SK-N-SH treated with all-trans-retinoic acid at 6 μM for 48 hours (cell line): Measurements from ENCODE around the gene SLC12A7.

ENCODE experiments used
- ARNTL ChIP-seq: fragments of 450-650 bp; formaldehyde crosslinking; IDR thresholded peaks from 2 replicates; pipeline ENCODE4 v1.5.0; 2020; ENCODE audit warnings: low read depth, mild to moderate bottlenecking, moderate library complexity, borderline replicate concordance
- CSRNP3 ChIP-seq: fragments of 250-450 bp; sonication (Bioruptor Pico); IDR thresholded peaks from 2 replicates; pipeline ENCODE4 v1.5.1; 2021; ENCODE audit warnings: mild to moderate bottlenecking, moderate library complexity
- ESRRG ChIP-seq: fragments of 250-450 bp; sonication (Bioruptor Pico); IDR thresholded peaks from 2 replicates; pipeline ENCODE4 v1.6.1; 2021; ENCODE audit warnings: mild to moderate bottlenecking
- OSR1 ChIP-seq: fragments of 250-450 bp; sonication (Bioruptor Pico); IDR thresholded peaks from 2 replicates; pipeline ENCODE4 v1.8.0; 2022; ENCODE audit warnings: moderate library complexity, mild to moderate bottlenecking, inconsistent platforms
- PATZ1 ChIP-seq: fragments of 250-450 bp; sonication (Bioruptor Pico); IDR thresholded peaks from 2 replicates; pipeline ENCODE4 v1.8.0; 2020; ENCODE audit warnings: mild to moderate bottlenecking, moderate library complexity, borderline replicate concordance
- POU6F1 ChIP-seq: fragments of 250-450 bp; sonication (Bioruptor Pico); IDR thresholded peaks from 2 replicates; pipeline ENCODE4 v1.8.0; 2021; ENCODE audit warnings: low read depth, mild to moderate bottlenecking, moderate library complexity, borderline replicate concordance
- RARB ChIP-seq: fragments of 250-450 bp; sonication (Bioruptor Pico); IDR thresholded peaks from 2 replicates; pipeline ENCODE4 v1.8.0; 2021; ENCODE audit warnings: mild to moderate bottlenecking, moderate library complexity
- SNAI2 ChIP-seq: fragments of 250-450 bp; sonication (Bioruptor Pico); IDR thresholded peaks from 2 replicates; pipeline ENCODE4 v1.5.0; 2020; ENCODE audit warnings: mild to moderate bottlenecking, moderate library complexity
- TCF4 ChIP-seq: fragments of 250-450 bp; sonication (Bioruptor Pico); IDR thresholded peaks from 2 replicates; pipeline ENCODE4 v1.8.0; 2021; ENCODE audit warnings: mild to moderate bottlenecking, moderate library complexity, borderline replicate concordance
- TSHZ2 ChIP-seq: fragments of 250-450 bp; sonication (Bioruptor Pico); IDR thresholded peaks from 2 replicates; pipeline ENCODE4 v1.5.0; 2020; ENCODE audit warnings: mild to moderate bottlenecking, moderate library complexity
- ZC3H10 ChIP-seq: fragments of 250-450 bp; sonication (Bioruptor Pico); IDR thresholded peaks from 2 replicates; pipeline ENCODE4 v1.5.1; 2021; ENCODE audit warnings: mild to moderate bottlenecking, moderate library complexity
- ZFP30 ChIP-seq: fragments of 450-650 bp; formaldehyde crosslinking; IDR thresholded peaks from 2 replicates; pipeline ENCODE4 v1.5.0; 2022; ENCODE audit warnings: mild to moderate bottlenecking, moderate library complexity

- no peak for TF ChIP-seq OSR1 (CRISPR knock-in tag)
- no peak for TF ChIP-seq PATZ1 (CRISPR knock-in tag)
- no peak for TF ChIP-seq SNAI2 (CRISPR knock-in tag)
- TF ChIP-seq ARNTL (CRISPR knock-in tag), result no peak
- TF ChIP-seq ESRRG (CRISPR knock-in tag), result no peak
- TF ChIP-seq ZC3H10 (CRISPR knock-in tag), result no peak
- no peak for TF ChIP-seq CSRNP3 (CRISPR knock-in tag)
- no peak for TF ChIP-seq RARB (CRISPR knock-in tag)
- TF ChIP-seq TSHZ2, result no peak
- TF ChIP-seq TCF4, result no peak
- TF ChIP-seq ZFP30 (CRISPR knock-in tag), result no peak
- no peak for TF ChIP-seq POU6F1 (CRISPR knock-in tag)
Measured at GRCh38 chr5:1134478-1134877, 22.6 kb upstream of the SLC12A7 start.
